HEK293 (cell line): ENCODE data around the gene ACAP1.

Source experiments
- CTCF ChIA-PET: fragments of 350-600 bp; formaldehyde crosslinking; extraction: SDS; loops from one replicate; lab custom pipeline; 2021; ENCODE audit warnings: antibody characterized with exemption; lab: Yijun Ruan, JAX
- POLR2A ChIA-PET: fragments of 300-600 bp; formaldehyde crosslinking; extraction: SDS; loops from one replicate; lab custom pipeline; 2020; ENCODE audit warnings: antibody characterized with exemption, inconsistent platforms; lab: Yijun Ruan, JAX
- H3K27ac ChIP-seq: fragments of 200-500 bp; sonication (Bioruptor generic); 2 replicates; pipeline ENCODE4 v1.5.1; 2014; ENCODE audit warnings: low read depth, low read length, control low read depth, inconsistent platforms; ENCODE audit errors: extremely low read depth
- H3K36me3 ChIP-seq, 2 experiments: fragments of 200-500 bp in 1 of 2; sonication (Bioruptor generic) in 1 of 2; 1 replicate in 1 of 2; 2 replicates in 1 of 2; pipeline ENCODE4 v1.5.1; 2014 to 2017; ENCODE audit warnings: inconsistent platforms in 2 of 2, low read length in 2 of 2; ENCODE audit not compliant: control insufficient read depth in 2 of 2, insufficient read depth in 1 of 2
- H3K4me1 ChIP-seq: fragments of 200-500 bp; sonication (Bioruptor generic); 2 replicates; pipeline ENCODE4 v1.5.1; 2014; ENCODE audit warnings: mild to moderate bottlenecking, low read length, inconsistent platforms; ENCODE audit not compliant: control insufficient read depth, insufficient read depth
- H3K4me3 ChIP-seq: 2 replicates; pipeline ENCODE4 v1.5.1; 2011; ENCODE audit warnings: low read depth, mild to moderate bottlenecking, control low read depth, low read length, moderate library complexity
- H3K9me3 ChIP-seq: fragments of 200-500 bp; sonication (Bioruptor generic); 2 replicates; pipeline ENCODE4 v1.5.1; 2014; ENCODE audit warnings: low read depth, low read length, inconsistent platforms; ENCODE audit not compliant: control insufficient read depth, insufficient read depth
- ELK4 ChIP-seq: IDR thresholded peaks from 2 replicates; pipeline ENCODE4 v1.6.1; 2011; ENCODE audit warnings: mild to moderate bottlenecking, low read depth, low read length, borderline replicate concordance
- GFI1B ChIP-seq: fragments of 450-650 bp; formaldehyde crosslinking; IDR thresholded peaks from 2 replicates; pipeline ENCODE4 v1.5.1; 2016; ENCODE audit warnings: missing biosample characterization, missing genetic modification characterization
- GLI4 ChIP-seq: fragments of 450-650 bp; formaldehyde crosslinking; IDR thresholded peaks from 2 replicates; pipeline ENCODE4 v1.5.1; 2016; ENCODE audit warnings: missing biosample characterization, missing genetic modification characterization
- MEIS1 ChIP-seq: sonication (generic); formaldehyde crosslinking; IDR thresholded peaks from 2 replicates; pipeline ENCODE4 v1.8.1; 2022; ENCODE audit warnings: missing genetic modification reagents, mild to moderate bottlenecking, borderline replicate concordance
- MZF1 ChIP-seq: fragments of 450-650 bp; formaldehyde crosslinking; IDR thresholded peaks from 2 replicates; pipeline ENCODE4 v1.5.1; 2017; ENCODE audit warnings: missing biosample characterization, missing genetic modification characterization, borderline replicate concordance
- PBX3 ChIP-seq: sonication (generic); formaldehyde crosslinking; IDR thresholded peaks from 2 replicates; pipeline ENCODE4 v1.8.1; 2022; ENCODE audit warnings: mild to moderate bottlenecking, moderate library complexity, missing genetic modification reagents
- ZBTB17 ChIP-seq: fragments of 450-650 bp; formaldehyde crosslinking; IDR thresholded peaks from 2 replicates; pipeline ENCODE4 v1.5.1; 2016; ENCODE audit warnings: missing biosample characterization, missing genetic modification characterization
- ZEB2 ChIP-seq: fragments of 450-650 bp; formaldehyde crosslinking; IDR thresholded peaks from 2 replicates; pipeline ENCODE4 v1.5.1; 2016; ENCODE audit warnings: missing biosample characterization, missing genetic modification characterization
- ZFP3 ChIP-seq: fragments of 450-650 bp; formaldehyde crosslinking; IDR thresholded peaks from 2 replicates; pipeline ENCODE4 v1.5.1; 2016; ENCODE audit warnings: low read depth, missing biosample characterization, missing genetic modification characterization
- ZNF157 ChIP-seq: fragments of 450-650 bp; formaldehyde crosslinking; IDR thresholded peaks from 2 replicates; pipeline ENCODE4 v1.5.1; 2016; ENCODE audit warnings: missing biosample characterization, missing genetic modification characterization
- ZNF175 ChIP-seq: fragments of 450-650 bp; formaldehyde crosslinking; IDR thresholded peaks from 2 replicates; pipeline ENCODE4 v1.5.1; 2016; ENCODE audit warnings: missing biosample characterization, missing genetic modification characterization
- ZNF214 ChIP-seq: fragments of 450-650 bp; formaldehyde crosslinking; IDR thresholded peaks from 2 replicates; pipeline ENCODE4 v1.5.1; 2017; ENCODE audit warnings: missing biosample characterization, mild to moderate bottlenecking, missing genetic modification characterization, borderline replicate concordance
- ZNF239 ChIP-seq: fragments of 450-650 bp; formaldehyde crosslinking; IDR thresholded peaks from 2 replicates; pipeline ENCODE4 v1.5.1; 2016; ENCODE audit warnings: missing biosample characterization, missing genetic modification characterization
- ZNF302 ChIP-seq: fragments of 450-650 bp; formaldehyde crosslinking; IDR thresholded peaks from 2 replicates; pipeline ENCODE4 v1.5.1; 2016; ENCODE audit warnings: missing biosample characterization, missing genetic modification characterization, low read depth
- ZNF426 ChIP-seq: fragments of 450-650 bp; formaldehyde crosslinking; IDR thresholded peaks from 2 replicates; pipeline ENCODE4 v1.5.1; 2017; ENCODE audit warnings: missing biosample characterization, missing genetic modification characterization, mild to moderate bottlenecking, inconsistent platforms, moderate library complexity
- ZNF433 ChIP-seq: fragments of 450-650 bp; formaldehyde crosslinking; IDR thresholded peaks from 2 replicates; pipeline ENCODE4 v1.5.1; 2016; ENCODE audit warnings: missing biosample characterization, missing genetic modification characterization, low read depth
- ZNF501 ChIP-seq: fragments of 450-650 bp; formaldehyde crosslinking; IDR thresholded peaks from 2 replicates; pipeline ENCODE4 v1.5.1; 2016; ENCODE audit warnings: missing biosample characterization, missing genetic modification characterization
- ZNF529 ChIP-seq: fragments of 450-650 bp; formaldehyde crosslinking; IDR thresholded peaks from 2 replicates; pipeline ENCODE4 v1.5.1; 2017; ENCODE audit warnings: missing genetic modification characterization, missing biosample characterization; ENCODE audit not compliant: insufficient replicate concordance
- ZNF549 ChIP-seq: fragments of 450-650 bp; IDR thresholded peaks from 2 replicates; pipeline ENCODE4 v1.5.1; 2018; ENCODE audit warnings: missing biosample characterization, missing genetic modification characterization, mild to moderate bottlenecking, inconsistent platforms, moderate library complexity
- ZNF555 ChIP-seq: fragments of 450-650 bp; formaldehyde crosslinking; conservative IDR thresholded peaks from 2 replicates; pipeline ENCODE4 v1.5.1; 2017; ENCODE audit warnings: missing biosample characterization, mild to moderate bottlenecking, missing genetic modification characterization, inconsistent platforms
- ZNF629 ChIP-seq: fragments of 450-650 bp; formaldehyde crosslinking; IDR thresholded peaks from 2 replicates; pipeline ENCODE4 v1.5.1; 2017; ENCODE audit warnings: missing biosample characterization, missing genetic modification characterization
- ZNF660 ChIP-seq: fragments of 450-650 bp; IDR thresholded peaks from 2 replicates; pipeline ENCODE4 v1.5.1; 2018; ENCODE audit warnings: missing biosample characterization, mild to moderate bottlenecking, missing genetic modification characterization
- ZNF701 ChIP-seq: fragments of 450-650 bp; formaldehyde crosslinking; IDR thresholded peaks from 2 replicates; pipeline ENCODE4 v1.5.1; 2016; ENCODE audit warnings: missing biosample characterization, missing genetic modification characterization
- TF ChIP-seq, protein P1 (sequence below): fragments of 450-650 bp; formaldehyde crosslinking; IDR thresholded peaks from 2 replicates; pipeline ENCODE4 v1.5.1; 2016; ENCODE audit warnings: missing biosample characterization, missing genetic modification characterization
- TF ChIP-seq, protein P2 (sequence below): fragments of 450-650 bp; formaldehyde crosslinking; IDR thresholded peaks from 2 replicates; pipeline ENCODE4 v1.5.1; 2016; ENCODE audit warnings: missing biosample characterization, missing genetic modification characterization
- TF ChIP-seq, protein P3 (sequence below): fragments of 450-650 bp; formaldehyde crosslinking; IDR thresholded peaks from 2 replicates; pipeline ENCODE4 v1.5.1; 2016; ENCODE audit warnings: missing biosample characterization, missing genetic modification characterization
- TF ChIP-seq, protein P4 (sequence below): fragments of 450-650 bp; IDR thresholded peaks from 2 replicates; pipeline ENCODE4 v1.5.1; 2018; ENCODE audit warnings: missing biosample characterization, missing genetic modification characterization

The ACAP1 gene

GRCh38 chr17:7329374-7329996 lies 6.8 kb upstream of the ACAP1 start:
- H3K4me1 ChIP-seq, result peaks cover 9% of the 10 kb centered on the region
- no peaks in the 10 kb centered on the region for H3K9me3 ChIP-seq
- peak overlapping the region; percentile 64 for H3K4me3 ChIP-seq
- peak overlapping the region; percentile 86 for H3K27ac ChIP-seq
- CTCF ChIA-PET, result interaction anchor here (0.6 to 2.8 kb wide), 21 partner anchors 14 to 366 kb away, joined by 3 to 29 read pairs (median 4); partner anchors contain the start of genes FXR2, GPS2, NLGN2 and SENP3
- peaks cover 7 to 28% of the 10 kb centered on the region in 2 experiments; a peak in 2 of 3 replicates for H3K36me3 ChIP-seq
- POLR2A ChIA-PET, result interaction anchor here (0.6 to 2.9 kb wide), 43 partner anchors 9 to 1101 kb away, joined by 3 to 42 read pairs (median 6); partner anchors contain the start of genes ACADVL, CTC1, CTDNEP1 and DLG4
- TF ChIP-seq ZNF426 (tag by site-specific recombination), result no peak
- TF ChIP-seq MEIS1 (CRISPR knock-in tag), result no peak
- no peak for TF ChIP-seq ZNF433
- no peak for TF ChIP-seq MZF1 (tag by site-specific recombination)
- no peak; the same call in 1 of the 2 replicates for TF ChIP-seq ZNF501
- TF ChIP-seq ZNF529 (tag by site-specific recombination), result no peak
- TF ChIP-seq, protein P1, sequence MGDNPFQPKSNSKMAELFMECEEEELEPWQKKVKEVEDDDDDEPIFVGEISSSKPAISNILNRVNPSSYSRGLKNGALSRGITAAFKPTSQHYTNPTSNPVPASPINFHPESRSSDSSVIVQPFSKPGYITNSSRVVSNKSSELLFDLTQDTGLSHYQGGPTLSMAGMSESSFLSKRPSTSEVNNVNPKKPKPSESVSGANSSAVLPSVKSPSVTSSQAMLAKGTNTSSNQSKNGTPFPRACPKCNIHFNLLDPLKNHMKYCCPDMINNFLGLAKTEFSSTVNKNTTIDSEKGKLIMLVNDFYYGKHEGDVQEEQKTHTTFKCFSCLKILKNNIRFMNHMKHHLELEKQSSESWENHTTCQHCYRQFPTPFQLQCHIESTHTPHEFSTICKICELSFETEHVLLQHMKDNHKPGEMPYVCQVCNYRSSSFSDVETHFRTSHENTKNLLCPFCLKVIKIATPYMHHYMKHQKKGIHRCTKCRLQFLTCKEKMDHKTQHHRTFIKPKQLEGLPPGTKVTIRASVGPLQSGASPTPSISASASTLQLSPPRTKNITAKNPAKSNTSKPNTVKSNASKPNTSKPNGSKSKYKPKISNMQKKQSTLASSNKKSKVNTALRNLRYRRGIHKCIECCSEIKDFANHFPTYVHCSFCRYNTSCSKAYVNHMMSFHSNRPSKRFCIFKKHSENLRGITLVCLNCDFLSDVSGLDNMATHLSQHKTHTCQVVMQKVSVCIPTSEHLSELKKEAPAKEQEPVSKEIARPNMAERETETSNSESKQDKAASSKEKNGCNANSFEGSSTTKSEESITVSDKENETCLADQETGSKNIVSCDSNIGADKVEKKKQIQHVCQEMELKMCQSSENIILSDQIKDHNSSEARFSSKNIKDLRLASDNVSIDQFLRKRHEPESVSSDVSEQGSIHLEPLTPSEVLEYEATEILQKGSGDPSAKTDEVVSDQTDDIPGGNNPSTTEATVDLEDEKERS (tag by site-specific recombination), result no peak
- TF ChIP-seq, protein P2, sequence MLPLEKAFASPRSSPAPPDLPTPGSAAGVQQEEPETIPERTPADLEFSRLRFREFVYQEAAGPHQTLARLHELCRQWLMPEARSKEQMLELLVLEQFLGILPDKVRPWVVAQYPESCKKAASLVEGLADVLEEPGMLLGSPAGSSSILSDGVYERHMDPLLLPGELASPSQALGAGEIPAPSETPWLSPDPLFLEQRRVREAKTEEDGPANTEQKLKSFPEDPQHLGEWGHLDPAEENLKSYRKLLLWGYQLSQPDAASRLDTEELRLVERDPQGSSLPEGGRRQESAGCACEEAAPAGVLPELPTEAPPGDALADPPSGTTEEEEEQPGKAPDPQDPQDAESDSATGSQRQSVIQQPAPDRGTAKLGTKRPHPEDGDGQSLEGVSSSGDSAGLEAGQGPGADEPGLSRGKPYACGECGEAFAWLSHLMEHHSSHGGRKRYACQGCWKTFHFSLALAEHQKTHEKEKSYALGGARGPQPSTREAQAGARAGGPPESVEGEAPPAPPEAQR (tag by site-specific recombination), result no peak
- TF ChIP-seq, protein P3, sequence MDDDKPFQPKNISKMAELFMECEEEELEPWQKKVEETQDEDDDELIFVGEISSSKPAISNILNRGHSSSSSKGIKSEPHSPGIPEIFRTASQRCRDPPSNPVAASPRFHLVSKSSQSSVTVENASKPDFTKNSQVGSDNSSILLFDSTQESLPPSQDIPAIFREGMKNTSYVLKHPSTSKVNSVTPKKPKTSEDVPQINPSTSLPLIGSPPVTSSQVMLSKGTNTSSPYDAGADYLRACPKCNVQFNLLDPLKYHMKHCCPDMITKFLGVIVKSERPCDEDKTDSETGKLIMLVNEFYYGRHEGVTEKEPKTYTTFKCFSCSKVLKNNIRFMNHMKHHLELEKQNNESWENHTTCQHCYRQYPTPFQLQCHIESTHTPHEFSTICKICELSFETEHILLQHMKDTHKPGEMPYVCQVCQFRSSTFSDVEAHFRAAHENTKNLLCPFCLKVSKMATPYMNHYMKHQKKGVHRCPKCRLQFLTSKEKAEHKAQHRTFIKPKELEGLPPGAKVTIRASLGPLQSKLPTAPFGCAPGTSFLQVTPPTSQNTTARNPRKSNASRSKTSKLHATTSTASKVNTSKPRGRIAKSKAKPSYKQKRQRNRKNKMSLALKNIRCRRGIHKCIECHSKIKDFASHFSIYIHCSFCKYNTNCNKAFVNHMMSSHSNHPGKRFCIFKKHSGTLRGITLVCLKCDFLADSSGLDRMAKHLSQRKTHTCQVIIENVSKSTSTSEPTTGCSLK (tag by site-specific recombination), result no peak
- TF ChIP-seq GFI1B (tag by site-specific recombination), result no peak
- no peak for TF ChIP-seq ZNF555 (tag by site-specific recombination)
- no peak for TF ChIP-seq ZNF175 (tag by site-specific recombination)
- no peak for TF ChIP-seq GLI4 (tag by site-specific recombination)
- no peak for TF ChIP-seq ZNF214 (tag by site-specific recombination)
- TF ChIP-seq ZNF660 (tag by site-specific recombination), result peak; percentile 26; the same call in 1 of the 2 replicates
- no peak for TF ChIP-seq ZNF549 (tag by site-specific recombination)
- no peak for TF ChIP-seq ELK4
- peak; percentile 76; the same call in 1 of the 2 replicates for TF ChIP-seq ZEB2
- peak; percentile 83 for TF ChIP-seq ZBTB17 (tag by site-specific recombination)
- peak; percentile 50 for TF ChIP-seq ZNF629
- TF ChIP-seq PBX3 (CRISPR knock-in tag), result peak; percentile 71
- no peak for TF ChIP-seq ZFP3 (tag by site-specific recombination)
- no peak for TF ChIP-seq ZNF302
- no peak for TF ChIP-seq ZNF157 (tag by site-specific recombination)
- no peak for TF ChIP-seq ZNF701 (tag by site-specific recombination)
- TF ChIP-seq ZNF239 (tag by site-specific recombination), result no peak
- TF ChIP-seq, protein P4, sequence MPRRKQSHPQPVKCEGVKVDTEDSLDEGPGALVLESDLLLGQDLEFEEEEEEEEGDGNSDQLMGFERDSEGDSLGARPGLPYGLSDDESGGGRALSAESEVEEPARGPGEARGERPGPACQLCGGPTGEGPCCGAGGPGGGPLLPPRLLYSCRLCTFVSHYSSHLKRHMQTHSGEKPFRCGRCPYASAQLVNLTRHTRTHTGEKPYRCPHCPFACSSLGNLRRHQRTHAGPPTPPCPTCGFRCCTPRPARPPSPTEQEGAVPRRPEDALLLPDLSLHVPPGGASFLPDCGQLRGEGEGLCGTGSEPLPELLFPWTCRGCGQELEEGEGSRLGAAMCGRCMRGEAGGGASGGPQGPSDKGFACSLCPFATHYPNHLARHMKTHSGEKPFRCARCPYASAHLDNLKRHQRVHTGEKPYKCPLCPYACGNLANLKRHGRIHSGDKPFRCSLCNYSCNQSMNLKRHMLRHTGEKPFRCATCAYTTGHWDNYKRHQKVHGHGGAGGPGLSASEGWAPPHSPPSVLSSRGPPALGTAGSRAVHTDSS (tag by site-specific recombination), result no peak
